Endothelial cell of umbilical vein (primary cell): ENCODE measurements around the gene FOSL2. TPM values are rescaled to one million over a fixed set of nuclear protein-coding genes. Genes with fewer than 3 reads are reported as not detected.

Experiments
- BruUV-seq: library from RNA; stranded (reverse); fragments of 400-500 nt; replicated peaks from 2 replicates; lab custom pipeline; 2021; lab: Mats Ljungman, UMichigan
- CTCF ChIA-PET: fragments of 300-600, 350-600 bp; sonication (Branson Sonifier 250); formaldehyde crosslinking; loops from one replicate; lab custom pipeline; 2021; ENCODE audit warnings: antibody characterized with exemption, inconsistent platforms; lab: Charles Lee
- POLR2A ChIA-PET: fragments of 300-600, 350-600 bp; sonication (Branson Sonifier 250); formaldehyde crosslinking; loops from one replicate; lab custom pipeline; 2021; ENCODE audit warnings: antibody characterized with exemption, inconsistent platforms; lab: Charles Lee
- DNase-seq: peaks from one replicate; pipeline ENCODE4 v3.0.0-alpha.2; 2011; ENCODE audit warnings: low read depth, low spot score
- FAIRE-seq: peaks from 2 replicates; lab custom pipeline; 2011; peaks lifted over from hg19 to GRCh38; lab: Jason Lieb, UNC
- H2AFZ ChIP-seq: 2 replicates; pipeline ENCODE4 v1.6.0; 2012; ENCODE audit warnings: low read depth, low read length, control low read depth, inconsistent platforms
- H3K27ac ChIP-seq: 2 replicates; pipeline ENCODE4 v1.5.1; 2011; ENCODE audit warnings: low read depth, mild to moderate bottlenecking, control low read depth, low read length, moderate library complexity; ENCODE audit not compliant: insufficient read depth
- H3K27me3 ChIP-seq, 2 experiments: 2 replicates each; pipeline versions ENCODE4 v1.6.0 to v1.6.1; 2011; ENCODE audit warnings: low read length in 2 of 2, mixed read lengths in 1 of 2; ENCODE audit not compliant: control insufficient read depth in 2 of 2, insufficient read depth in 2 of 2
- H3K36me3 ChIP-seq, 2 experiments: 2 replicates in 1 of 2; 3 replicates in 1 of 2; pipeline ENCODE4 v1.5.1; 2011; ENCODE audit warnings: low read length in 2 of 2, mild to moderate bottlenecking in 1 of 2, moderate library complexity in 1 of 2; ENCODE audit not compliant: control insufficient read depth in 2 of 2, insufficient read depth in 2 of 2; ENCODE audit errors: extremely low read depth in 1 of 2
- H3K4me1 ChIP-seq: 3 replicates; pipeline ENCODE4 v1.5.1; 2011; ENCODE audit warnings: mild to moderate bottlenecking, low read length; ENCODE audit not compliant: control insufficient read depth, insufficient read depth; ENCODE audit errors: extremely low read depth
- H3K4me2 ChIP-seq: 2 replicates; pipeline ENCODE4 v1.6.1; 2011; ENCODE audit warnings: low read length, control low read depth, mixed read lengths; ENCODE audit not compliant: insufficient read depth
- H3K4me3 ChIP-seq, 3 experiments: fragments of 200-600 bp in 1 of 3; sonication (generic), shearing (Covaris generic) in 1 of 3; replicated peaks in 1 of 3; 2 replicates each; pipeline ENCODE4 v1.5.1; 2011 to 2016; ENCODE audit warnings: control low read depth in 3 of 3, low read length in 3 of 3, mild to moderate bottlenecking in 2 of 3, inconsistent platforms in 1 of 3, low read depth in 1 of 3, moderate library complexity in 1 of 3; ENCODE audit not compliant: insufficient read depth in 1 of 3
- H3K79me2 ChIP-seq: 2 replicates; pipeline ENCODE4 v1.6.0; 2012; ENCODE audit warnings: low read length, inconsistent platforms; ENCODE audit not compliant: control insufficient read depth, insufficient read depth
- H3K9ac ChIP-seq: replicated peaks from 2 replicates; pipeline ENCODE3; 2011; ENCODE audit warnings: low read length, control low read depth; ENCODE audit not compliant: insufficient read depth; ENCODE audit errors: extremely low read depth
- H3K9me1 ChIP-seq: replicated peaks from 3 replicates; pipeline ENCODE4 v1.6.0; 2011; ENCODE audit warnings: mild to moderate bottlenecking, low read length; ENCODE audit not compliant: control insufficient read depth, insufficient read depth; ENCODE audit errors: extremely low read depth
- H3K9me3 ChIP-seq: replicated peaks from 2 replicates; pipeline ENCODE4 v1.5.1; 2012; ENCODE audit warnings: low read length, inconsistent platforms; ENCODE audit not compliant: control insufficient read depth, insufficient read depth
- H4K20me1 ChIP-seq: replicated peaks from 2 replicates; pipeline ENCODE3; 2011; ENCODE audit warnings: mild to moderate bottlenecking, low read length; ENCODE audit not compliant: control insufficient read depth, insufficient read depth; ENCODE audit errors: extremely low read depth
- CTCF ChIP-seq, 2 donors: IDR thresholded peaks; 1 replicate in 1 of 2; 2 replicates in 1 of 2; pipeline ENCODE4 v1.5.1; 2011; ENCODE audit warnings: low read length in 2 of 2, mild to moderate bottlenecking in 2 of 2, moderate library complexity in 2 of 2, control low read depth in 1 of 2, inconsistent platforms in 1 of 2, low read depth in 1 of 2; ENCODE audit not compliant: insufficient read depth in 1 of 2; ENCODE audit errors: extremely low read depth in 1 of 2
- EZH2 ChIP-seq: IDR thresholded peaks from 2 replicates; pipeline ENCODE4 v1.6.1; 2012; ENCODE audit warnings: borderline replicate concordance, low read depth, mild to moderate bottlenecking, moderate library complexity, low read length, inconsistent platforms; ENCODE audit not compliant: severe bottlenecking
- FOS ChIP-seq: IDR thresholded peaks from 2 replicates; pipeline ENCODE4 v1.6.1; 2011; ENCODE audit warnings: mild to moderate bottlenecking, low read length, moderate library complexity, borderline replicate concordance; ENCODE audit not compliant: insufficient read depth
- GATA2 ChIP-seq: IDR thresholded peaks from 2 replicates; pipeline ENCODE4 v1.7.0; 2011; ENCODE audit warnings: low read depth, mild to moderate bottlenecking, moderate library complexity, mixed read lengths, low read length; ENCODE audit not compliant: insufficient read length, insufficient read depth
- JUN ChIP-seq: IDR thresholded peaks from 2 replicates; pipeline ENCODE4 v1.6.1; 2011; ENCODE audit warnings: borderline replicate concordance, low read depth; ENCODE audit not compliant: insufficient read length, insufficient read depth
- MAX ChIP-seq: IDR thresholded peaks from 2 replicates; pipeline ENCODE4 v1.6.1; 2011; ENCODE audit not compliant: insufficient read depth, insufficient read length
- MYC ChIP-seq: IDR thresholded peaks from one replicate; pipeline ENCODE4 v1.6.1; 2011; ENCODE audit warnings: mild to moderate bottlenecking, low read depth, low read length
- POLR2A ChIP-seq: IDR thresholded peaks from 2 replicates; pipeline ENCODE4 v1.6.1; 2012; ENCODE audit warnings: low read depth, mild to moderate bottlenecking, control low read depth, low read length
- POLR2AphosphoS5 ChIP-seq: IDR thresholded peaks from 2 replicates; pipeline ENCODE4 v1.6.1; 2012; ENCODE audit warnings: low read depth, mild to moderate bottlenecking, control low read depth, low read length, moderate library complexity; ENCODE audit not compliant: insufficient read depth
- dilution Hi-C: fragments of 300-500 bp; cut with MboI; formaldehyde crosslinking; loops from one replicate; pipeline ENCODE4 v1.15.0; 2019; ENCODE audit warnings: low sequenced_read_pairs; ENCODE audit not compliant: extremely low pct_ligation_motif_present
- intact Hi-C: fragments of 100-400 bp; cut with micrococcal nuclease; formaldehyde crosslinking; loops from one replicate; pipeline ENCODE4 v1.10.0; 2022
- polyA plus RNA-seq, 4 experiments: library from polyadenylated mRNA; depleted of rRNA in 3 of 4; stranded (reverse) in 3 of 4; unstranded in 1 of 4; fragments of >200 nt; gene quantifications; 2 replicates each; pipeline versions ENCODE4 v1.2.1 to v1.2.3, GENCODE V29; 2011 to 2012; ENCODE audit warnings: missing spikeins in 1 of 4
- total RNA-seq: library from RNA; stranded (reverse); gene quantifications from 2 replicates; pipeline ENCODE4 v1.2.3, GENCODE V29; 2021

Gene FOSL2
- total and polyA plus RNA-seq, 2 donors (not counting 3 experiments of a cell fraction or from before 2014, with no cell fraction given): 43.9 to 85.3 TPM

GRCh38 chr2:28351621-28352020, 41.0 kb upstream of the FOSL2 start:
- Histone ChIP-seq H3K4me3 (no peak overlapping the region), H3K9ac (no peak overlapping the region), H3K4me1 (peaks cover 17% of the 10 kb centered on the region), H4K20me1 (no peaks in the 10 kb centered on the region), H3K4me2 (no peak overlapping the region), H3K36me3 (no peaks in the 10 kb centered on the region), H3K79me2 (no peaks in the 10 kb centered on the region), H3K9me1 (no peaks in the 10 kb centered on the region), H3K27me3 (no peaks in the 10 kb centered on the region), H2AFZ (no peak overlapping the region), H3K27ac (no peak overlapping the region), H3K9me3 (no peaks in the 10 kb centered on the region)
- DNase-seq (no peak), FAIRE-seq (no peak)
- CTCF ChIA-PET: interaction anchor here (0.9 kb wide), 1 partner anchor 9 kb away, joined by 3 read pairs; no protein-coding TSS in a partner anchor
- TF ChIP-seq MYC: no peak
- TF ChIP-seq POLR2AphosphoS5: no peak
- no peak for TF ChIP-seq POLR2A
- no peak for TF ChIP-seq FOS
- TF ChIP-seq GATA2: no peak
- no peak for TF ChIP-seq JUN
- TF ChIP-seq EZH2: no peak
- TF ChIP-seq MAX: no peak
- no peak for TF ChIP-seq CTCF (IDR thresholded peaks at IDR 0.05; ENCODE audit: extremely low read depth in 1 of 2, insufficient read depth in 1 of 2, low read depth in 1 of 2, low read length in 2 of 2)
- intact Hi-C loops (no loop called here), dilution Hi-C loops (no loop called here)
- POLR2A ChIA-PET: no interaction called here
- BruUV-seq: no TSS peak
